ENCODE results near the gene PARD3B.

Gene PARD3B

GRCh38 chr2:204654669-204655068 is 109.4 kb downstream of the PARD3B start:
- no peak for DNase-seq (ENCODE audit: low spot score in 2 of 2)
- ATAC-seq (replicated peaks; ENCODE audit: extremely low read depth, poor library complexity, severe bottlenecking) = no peak
- Mint-ChIP-seq H3K27me3 (no peaks in the 10 kb centered on the region), H3K4me3 (no peak overlapping the region), H3K36me3 (ENCODE audit: insufficient read depth) (no peaks in the 10 kb centered on the region), H3K27ac (ENCODE audit: low read depth) (no peak overlapping the region), H3K4me1 (no peaks in the 10 kb centered on the region), H3K9me3 (peaks cover 10% of the 10 kb centered on the region)

- Mint-ChIP-seq H3K27ac (ENCODE audit: low read depth) (no peak overlapping the region), H3K36me3 (ENCODE audit: insufficient read depth) (no peaks in the 10 kb centered on the region), H3K27me3 (no peaks in the 10 kb centered on the region), H3K4me1 (no peaks in the 10 kb centered on the region), H3K9me3 (peaks cover 10% of the 10 kb centered on the region), H3K4me3 (no peak overlapping the region)
- ATAC-seq (replicated peaks; ENCODE audit: extremely low read depth, poor library complexity, severe bottlenecking) (no peak), DNase-seq (ENCODE audit: low spot score in 2 of 2) (no peak)
Measured at GRCh38 chr2:204655101-204655500, 109.8 kb downstream of the PARD3B start.

GRCh38 chr2:204655626-204656025 is 110.4 kb downstream of the PARD3B start:
- Mint-ChIP-seq H3K36me3 (ENCODE audit: insufficient read depth) (no peaks in the 10 kb centered on the region), H3K9me3 (peaks cover 10% of the 10 kb centered on the region)
- ATAC-seq (replicated peaks; ENCODE audit: extremely low read depth, poor library complexity, severe bottlenecking) = no peak

GRCh38 chr2:204657024-204657423 is 111.7 kb downstream of the PARD3B start:
- Mint-ChIP-seq H3K9me3 (peaks cover 9% of the 10 kb centered on the region), H3K4me3 (no peak overlapping the region), H3K4me1 (no peaks in the 10 kb centered on the region), H3K36me3 (ENCODE audit: insufficient read depth) (no peaks in the 10 kb centered on the region), H3K27ac (ENCODE audit: low read depth) (no peak overlapping the region), H3K27me3 (no peaks in the 10 kb centered on the region)
- DNase-seq (ENCODE audit: low spot score in 2 of 2) = no peak
- no peak for ATAC-seq (replicated peaks; ENCODE audit: extremely low read depth, poor library complexity, severe bottlenecking)

More at GRCh38 chr2:204655626-204656025, 110.4 kb downstream of the PARD3B start:
- Mint-ChIP-seq H3K4me3 (no peak overlapping the region), H3K27me3 (no peaks in the 10 kb centered on the region), H3K27ac (ENCODE audit: low read depth) (no peak overlapping the region), H3K4me1 (no peaks in the 10 kb centered on the region)
- DNase-seq (ENCODE audit: low spot score in 2 of 2) = no peak

GRCh38 chr2:204662956-204663355 is 117.7 kb downstream of the PARD3B start:
- Mint-ChIP-seq H3K36me3 (ENCODE audit: insufficient read depth) (no peaks in the 10 kb centered on the region), H3K4me3 (no peak overlapping the region), H3K4me1 (no peaks in the 10 kb centered on the region), H3K27ac (ENCODE audit: low read depth) (no peak overlapping the region), H3K27me3 (no peaks in the 10 kb centered on the region), H3K9me3 (no peaks in the 10 kb centered on the region)
- ATAC-seq (replicated peaks; ENCODE audit: extremely low read depth, poor library complexity, severe bottlenecking) (no peak), DNase-seq (ENCODE audit: low spot score in 2 of 2) (no peak)

- ATAC-seq (replicated peaks; ENCODE audit: extremely low read depth, poor library complexity, severe bottlenecking) (no peak), DNase-seq (ENCODE audit: low spot score in 2 of 2) (no peak)
- no peak overlapping the region for H3K4me3 Mint-ChIP-seq
- no peaks in the 10 kb centered on the region for H3K4me1 Mint-ChIP-seq
- no peaks in the 10 kb centered on the region for H3K36me3 Mint-ChIP-seq (ENCODE audit: insufficient read depth)
- H3K27me3 Mint-ChIP-seq = no peaks in the 10 kb centered on the region
- no peaks in the 10 kb centered on the region for H3K9me3 Mint-ChIP-seq
- no peak overlapping the region for H3K27ac Mint-ChIP-seq (ENCODE audit: low read depth)
Measured at GRCh38 chr2:204663816-204664425, 118.6 kb downstream of the PARD3B start.

- Mint-ChIP-seq H3K27ac (ENCODE audit: low read depth) (no peak overlapping the region), H3K9me3 (no peaks in the 10 kb centered on the region), H3K36me3 (ENCODE audit: insufficient read depth) (no peaks in the 10 kb centered on the region), H3K4me3 (no peak overlapping the region), H3K4me1 (no peaks in the 10 kb centered on the region), H3K27me3 (no peaks in the 10 kb centered on the region)
- ATAC-seq (replicated peaks; ENCODE audit: extremely low read depth, poor library complexity, severe bottlenecking) (no peak), DNase-seq (ENCODE audit: low spot score in 2 of 2) (no peak)
Measured at GRCh38 chr2:204664708-204665121, 119.4 kb downstream of the PARD3B start.

GRCh38 chr2:204665207-204665606 is 119.9 kb downstream of the PARD3B start:
- H3K27ac Mint-ChIP-seq (ENCODE audit: low read depth) = no peak overlapping the region

GRCh38 chr2:204665771-204666170 is 120.5 kb downstream of the PARD3B start:
- ATAC-seq (replicated peaks; ENCODE audit: extremely low read depth, poor library complexity, severe bottlenecking) = no peak
- no peaks in the 10 kb centered on the region for H3K9me3 Mint-ChIP-seq
- H3K27me3 Mint-ChIP-seq = peaks cover 3% of the 10 kb centered on the region

More at GRCh38 chr2:204665207-204665606, 119.9 kb downstream of the PARD3B start:
- Mint-ChIP-seq H3K9me3 (no peaks in the 10 kb centered on the region), H3K36me3 (ENCODE audit: insufficient read depth) (no peaks in the 10 kb centered on the region), H3K27me3 (no peaks in the 10 kb centered on the region), H3K4me1 (no peaks in the 10 kb centered on the region), H3K4me3 (no peak overlapping the region)
- DNase-seq (ENCODE audit: low spot score in 2 of 2) = no peak
- no peak for ATAC-seq (replicated peaks; ENCODE audit: extremely low read depth, poor library complexity, severe bottlenecking)

GRCh38 chr2:204667990-204668389 is 122.7 kb downstream of the PARD3B start:
- ATAC-seq (replicated peaks; ENCODE audit: extremely low read depth, poor library complexity, severe bottlenecking) = no peak
- Mint-ChIP-seq H3K36me3 (ENCODE audit: insufficient read depth) (no peaks in the 10 kb centered on the region), H3K27me3 (peaks cover 9% of the 10 kb centered on the region), H3K4me3 (no peak overlapping the region), H3K27ac (ENCODE audit: low read depth) (no peak overlapping the region), H3K9me3 (no peaks in the 10 kb centered on the region), H3K4me1 (no peaks in the 10 kb centered on the region)
- no peak for DNase-seq (ENCODE audit: low spot score in 2 of 2)

More at GRCh38 chr2:204665771-204666170, 120.5 kb downstream of the PARD3B start:
- Mint-ChIP-seq H3K4me3 (no peak overlapping the region), H3K27ac (ENCODE audit: low read depth) (no peak overlapping the region), H3K36me3 (ENCODE audit: insufficient read depth) (no peaks in the 10 kb centered on the region), H3K4me1 (no peaks in the 10 kb centered on the region)
- no peak for DNase-seq (ENCODE audit: low spot score in 2 of 2)

GRCh38 chr2:204669382-204669781 is 124.1 kb downstream of the PARD3B start:
- no peaks in the 10 kb centered on the region for H3K36me3 Mint-ChIP-seq (ENCODE audit: insufficient read depth)
- ATAC-seq (replicated peaks; ENCODE audit: extremely low read depth, poor library complexity, severe bottlenecking) = no peak
- no peak for DNase-seq (ENCODE audit: low spot score in 2 of 2)

GRCh38 chr2:204670124-204670523 is 124.8 kb downstream of the PARD3B start:
- H3K9me3 Mint-ChIP-seq = no peaks in the 10 kb centered on the region
- ATAC-seq (replicated peaks; ENCODE audit: extremely low read depth, poor library complexity, severe bottlenecking) (no peak), DNase-seq (ENCODE audit: low spot score in 2 of 2) (no peak)
- H3K4me1 Mint-ChIP-seq = no peaks in the 10 kb centered on the region
- peaks cover 19% of the 10 kb centered on the region for H3K27me3 Mint-ChIP-seq
- no peak overlapping the region for H3K27ac Mint-ChIP-seq (ENCODE audit: low read depth)
- H3K36me3 Mint-ChIP-seq (ENCODE audit: insufficient read depth) = no peaks in the 10 kb centered on the region
- no peak overlapping the region for H3K4me3 Mint-ChIP-seq

More at GRCh38 chr2:204669382-204669781, 124.1 kb downstream of the PARD3B start:
- Mint-ChIP-seq H3K4me3 (no peak overlapping the region), H3K27me3 (peaks cover 19% of the 10 kb centered on the region), H3K9me3 (no peaks in the 10 kb centered on the region), H3K4me1 (no peaks in the 10 kb centered on the region), H3K27ac (ENCODE audit: low read depth) (no peak overlapping the region)

- no peaks in the 10 kb centered on the region for H3K36me3 Mint-ChIP-seq (ENCODE audit: insufficient read depth)
Measured at GRCh38 chr2:204670756-204671155, 125.5 kb downstream of the PARD3B start.

More at GRCh38 chr2:204670756-204671155, 125.5 kb downstream of the PARD3B start:
- ATAC-seq (replicated peaks; ENCODE audit: extremely low read depth, poor library complexity, severe bottlenecking) (no peak), DNase-seq (ENCODE audit: low spot score in 2 of 2) (no peak)
- H3K4me3 Mint-ChIP-seq = no peak overlapping the region
- H3K9me3 Mint-ChIP-seq = no peaks in the 10 kb centered on the region
- H3K27ac Mint-ChIP-seq (ENCODE audit: low read depth) = no peak overlapping the region
- peaks cover 19% of the 10 kb centered on the region for H3K27me3 Mint-ChIP-seq
- no peaks in the 10 kb centered on the region for H3K4me1 Mint-ChIP-seq
